HEK293 (cell line): Measurements from ENCODE around the gene PRKCE.

Experiments
- MEIS1 ChIP-seq: sonication (generic); formaldehyde crosslinking; IDR thresholded peaks from 2 replicates; pipeline ENCODE4 v1.8.1; 2022; ENCODE audit warnings: missing genetic modification reagents, mild to moderate bottlenecking, borderline replicate concordance
- SETDB1 ChIP-seq: IDR thresholded peaks from one replicate; pipeline ENCODE4 v1.6.1; 2017; ENCODE audit warnings: mild to moderate bottlenecking, low read length, moderate library complexity, mixed read lengths; ENCODE audit not compliant: insufficient read length
- ZNF140 ChIP-seq: fragments of 450-650 bp; formaldehyde crosslinking; IDR thresholded peaks from 2 replicates; pipeline ENCODE4 v1.5.1; 2016; ENCODE audit warnings: missing biosample characterization, missing genetic modification characterization
- ZNF274 ChIP-seq, 2 experiments: fragments of 200-500 bp in 1 of 2; fragments of 450-650 bp in 1 of 2; sonication (Bioruptor generic) in 1 of 2; formaldehyde crosslinking in 1 of 2; IDR thresholded peaks; 2 replicates each; pipeline versions ENCODE4 v1.5.1 to v1.6.1; 2014 to 2016; ENCODE audit warnings: borderline replicate concordance in 1 of 2, inconsistent platforms in 1 of 2, low read length in 1 of 2, missing biosample characterization in 1 of 2, missing genetic modification characterization in 1 of 2
- ZNF548 ChIP-seq: fragments of 450-650 bp; formaldehyde crosslinking; IDR thresholded peaks from 2 replicates; pipeline ENCODE4 v1.5.1; 2016; ENCODE audit warnings: missing biosample characterization, missing genetic modification characterization
- TF ChIP-seq, protein P1 (sequence below): fragments of 450-650 bp; formaldehyde crosslinking; IDR thresholded peaks from 2 replicates; pipeline ENCODE4 v1.5.1; 2016; ENCODE audit warnings: missing biosample characterization, missing genetic modification characterization
- TF ChIP-seq, protein P2 (sequence below): fragments of 450-650 bp; formaldehyde crosslinking; IDR thresholded peaks from 2 replicates; pipeline ENCODE4 v1.5.1; 2016; ENCODE audit warnings: missing biosample characterization, missing genetic modification characterization
- TF ChIP-seq, protein P3 (sequence below): fragments of 450-650 bp; formaldehyde crosslinking; IDR thresholded peaks from 2 replicates; pipeline ENCODE4 v1.5.1; 2016; ENCODE audit warnings: missing biosample characterization, missing genetic modification characterization
- TF ChIP-seq, protein P4 (sequence below): fragments of 450-650 bp; formaldehyde crosslinking; IDR thresholded peaks from 2 replicates; pipeline ENCODE4 v1.5.1; 2016; ENCODE audit warnings: missing biosample characterization, missing genetic modification characterization
- TF ChIP-seq, protein P5 (sequence below): fragments of 450-650 bp; formaldehyde crosslinking; IDR thresholded peaks from 2 replicates; pipeline ENCODE4 v1.5.1; 2016; ENCODE audit warnings: missing biosample characterization, missing genetic modification characterization
- TF ChIP-seq, protein P6 (sequence below): fragments of 450-650 bp; formaldehyde crosslinking; conservative IDR thresholded peaks from 2 replicates; pipeline ENCODE4 v1.5.1; 2016; ENCODE audit warnings: low read depth, missing biosample characterization, missing genetic modification characterization
- TF ChIP-seq, protein P7 (sequence below): fragments of 450-650 bp; formaldehyde crosslinking; IDR thresholded peaks from 2 replicates; pipeline ENCODE4 v1.5.1; 2017; ENCODE audit warnings: missing biosample characterization, missing genetic modification characterization

DNA sequence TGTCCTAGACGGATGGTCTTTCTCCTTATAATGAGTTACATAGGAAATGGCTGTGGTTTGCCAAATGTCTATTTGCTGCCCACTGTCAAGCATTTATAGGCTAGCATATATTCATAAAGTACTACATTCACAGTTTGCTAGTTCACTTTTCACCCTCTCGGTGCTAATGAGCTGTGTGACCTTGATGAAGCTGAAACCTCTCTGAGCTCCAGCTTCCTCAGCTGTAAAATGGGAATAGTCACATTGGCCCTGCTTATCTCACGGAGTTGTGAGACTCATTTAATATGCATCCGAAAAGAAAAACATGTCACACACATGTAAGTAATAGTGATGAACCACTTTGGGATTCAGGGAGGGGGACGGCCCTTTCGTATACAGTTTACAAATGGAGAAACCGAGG lies 17.0 kb downstream of the PRKCE start:
- TF ChIP-seq, protein P1, sequence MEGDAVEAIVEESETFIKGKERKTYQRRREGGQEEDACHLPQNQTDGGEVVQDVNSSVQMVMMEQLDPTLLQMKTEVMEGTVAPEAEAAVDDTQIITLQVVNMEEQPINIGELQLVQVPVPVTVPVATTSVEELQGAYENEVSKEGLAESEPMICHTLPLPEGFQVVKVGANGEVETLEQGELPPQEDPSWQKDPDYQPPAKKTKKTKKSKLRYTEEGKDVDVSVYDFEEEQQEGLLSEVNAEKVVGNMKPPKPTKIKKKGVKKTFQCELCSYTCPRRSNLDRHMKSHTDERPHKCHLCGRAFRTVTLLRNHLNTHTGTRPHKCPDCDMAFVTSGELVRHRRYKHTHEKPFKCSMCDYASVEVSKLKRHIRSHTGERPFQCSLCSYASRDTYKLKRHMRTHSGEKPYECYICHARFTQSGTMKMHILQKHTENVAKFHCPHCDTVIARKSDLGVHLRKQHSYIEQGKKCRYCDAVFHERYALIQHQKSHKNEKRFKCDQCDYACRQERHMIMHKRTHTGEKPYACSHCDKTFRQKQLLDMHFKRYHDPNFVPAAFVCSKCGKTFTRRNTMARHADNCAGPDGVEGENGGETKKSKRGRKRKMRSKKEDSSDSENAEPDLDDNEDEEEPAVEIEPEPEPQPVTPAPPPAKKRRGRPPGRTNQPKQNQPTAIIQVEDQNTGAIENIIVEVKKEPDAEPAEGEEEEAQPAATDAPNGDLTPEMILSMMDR, result no peak
- TF ChIP-seq, protein P2, sequence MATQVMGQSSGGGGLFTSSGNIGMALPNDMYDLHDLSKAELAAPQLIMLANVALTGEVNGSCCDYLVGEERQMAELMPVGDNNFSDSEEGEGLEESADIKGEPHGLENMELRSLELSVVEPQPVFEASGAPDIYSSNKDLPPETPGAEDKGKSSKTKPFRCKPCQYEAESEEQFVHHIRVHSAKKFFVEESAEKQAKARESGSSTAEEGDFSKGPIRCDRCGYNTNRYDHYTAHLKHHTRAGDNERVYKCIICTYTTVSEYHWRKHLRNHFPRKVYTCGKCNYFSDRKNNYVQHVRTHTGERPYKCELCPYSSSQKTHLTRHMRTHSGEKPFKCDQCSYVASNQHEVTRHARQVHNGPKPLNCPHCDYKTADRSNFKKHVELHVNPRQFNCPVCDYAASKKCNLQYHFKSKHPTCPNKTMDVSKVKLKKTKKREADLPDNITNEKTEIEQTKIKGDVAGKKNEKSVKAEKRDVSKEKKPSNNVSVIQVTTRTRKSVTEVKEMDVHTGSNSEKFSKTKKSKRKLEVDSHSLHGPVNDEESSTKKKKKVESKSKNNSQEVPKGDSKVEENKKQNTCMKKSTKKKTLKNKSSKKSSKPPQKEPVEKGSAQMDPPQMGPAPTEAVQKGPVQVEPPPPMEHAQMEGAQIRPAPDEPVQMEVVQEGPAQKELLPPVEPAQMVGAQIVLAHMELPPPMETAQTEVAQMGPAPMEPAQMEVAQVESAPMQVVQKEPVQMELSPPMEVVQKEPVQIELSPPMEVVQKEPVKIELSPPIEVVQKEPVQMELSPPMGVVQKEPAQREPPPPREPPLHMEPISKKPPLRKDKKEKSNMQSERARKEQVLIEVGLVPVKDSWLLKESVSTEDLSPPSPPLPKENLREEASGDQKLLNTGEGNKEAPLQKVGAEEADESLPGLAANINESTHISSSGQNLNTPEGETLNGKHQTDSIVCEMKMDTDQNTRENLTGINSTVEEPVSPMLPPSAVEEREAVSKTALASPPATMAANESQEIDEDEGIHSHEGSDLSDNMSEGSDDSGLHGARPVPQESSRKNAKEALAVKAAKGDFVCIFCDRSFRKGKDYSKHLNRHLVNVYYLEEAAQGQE (tag by site-specific recombination), result no peak
- TF ChIP-seq ZNF140 (tag by site-specific recombination) (no peak), ZNF548 (tag by site-specific recombination) (no peak), ZNF274 (IDR thresholded peaks at IDR 0.05; ENCODE audit: low read length) (no peak), ZNF274 (tag by site-specific recombination; IDR thresholded peaks at IDR 0.05; ENCODE audit: borderline replicate concordance) (no peak), SETDB1 (no peak), MEIS1 (no peak)
- TF ChIP-seq, protein P3, sequence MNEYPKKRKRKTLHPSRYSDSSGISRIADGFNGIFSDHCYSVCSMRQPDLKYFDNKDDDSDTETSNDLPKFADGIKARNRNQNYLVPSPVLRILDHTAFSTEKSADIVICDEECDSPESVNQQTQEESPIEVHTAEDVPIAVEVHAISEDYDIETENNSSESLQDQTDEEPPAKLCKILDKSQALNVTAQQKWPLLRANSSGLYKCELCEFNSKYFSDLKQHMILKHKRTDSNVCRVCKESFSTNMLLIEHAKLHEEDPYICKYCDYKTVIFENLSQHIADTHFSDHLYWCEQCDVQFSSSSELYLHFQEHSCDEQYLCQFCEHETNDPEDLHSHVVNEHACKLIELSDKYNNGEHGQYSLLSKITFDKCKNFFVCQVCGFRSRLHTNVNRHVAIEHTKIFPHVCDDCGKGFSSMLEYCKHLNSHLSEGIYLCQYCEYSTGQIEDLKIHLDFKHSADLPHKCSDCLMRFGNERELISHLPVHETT (tag by site-specific recombination), result no peak
- TF ChIP-seq, protein P4, sequence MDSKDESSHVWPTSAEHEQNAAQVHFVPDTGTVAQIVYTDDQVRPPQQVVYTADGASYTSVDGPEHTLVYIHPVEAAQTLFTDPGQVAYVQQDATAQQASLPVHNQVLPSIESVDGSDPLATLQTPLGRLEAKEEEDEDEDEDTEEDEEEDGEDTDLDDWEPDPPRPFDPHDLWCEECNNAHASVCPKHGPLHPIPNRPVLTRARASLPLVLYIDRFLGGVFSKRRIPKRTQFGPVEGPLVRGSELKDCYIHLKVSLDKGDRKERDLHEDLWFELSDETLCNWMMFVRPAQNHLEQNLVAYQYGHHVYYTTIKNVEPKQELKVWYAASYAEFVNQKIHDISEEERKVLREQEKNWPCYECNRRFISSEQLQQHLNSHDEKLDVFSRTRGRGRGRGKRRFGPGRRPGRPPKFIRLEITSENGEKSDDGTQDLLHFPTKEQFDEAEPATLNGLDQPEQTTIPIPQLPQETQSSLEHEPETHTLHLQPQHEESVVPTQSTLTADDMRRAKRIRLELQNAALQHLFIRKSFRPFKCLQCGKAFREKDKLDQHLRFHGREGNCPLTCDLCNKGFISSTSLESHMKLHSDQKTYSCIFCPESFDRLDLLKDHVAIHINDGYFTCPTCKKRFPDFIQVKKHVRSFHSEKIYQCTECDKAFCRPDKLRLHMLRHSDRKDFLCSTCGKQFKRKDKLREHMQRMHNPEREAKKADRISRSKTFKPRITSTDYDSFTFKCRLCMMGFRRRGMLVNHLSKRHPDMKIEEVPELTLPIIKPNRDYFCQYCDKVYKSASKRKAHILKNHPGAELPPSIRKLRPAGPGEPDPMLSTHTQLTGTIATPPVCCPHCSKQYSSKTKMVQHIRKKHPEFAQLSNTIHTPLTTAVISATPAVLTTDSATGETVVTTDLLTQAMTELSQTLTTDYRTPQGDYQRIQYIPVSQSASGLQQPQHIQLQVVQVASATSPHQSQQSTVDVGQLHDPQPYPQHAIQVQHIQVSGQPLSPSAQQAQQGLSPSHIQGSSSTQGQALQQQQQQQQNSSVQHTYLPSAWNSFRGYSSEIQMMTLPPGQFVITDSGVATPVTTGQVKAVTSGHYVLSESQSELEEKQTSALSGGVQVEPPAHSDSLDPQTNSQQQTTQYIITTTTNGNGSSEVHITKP, result no peak
- TF ChIP-seq, protein P5, sequence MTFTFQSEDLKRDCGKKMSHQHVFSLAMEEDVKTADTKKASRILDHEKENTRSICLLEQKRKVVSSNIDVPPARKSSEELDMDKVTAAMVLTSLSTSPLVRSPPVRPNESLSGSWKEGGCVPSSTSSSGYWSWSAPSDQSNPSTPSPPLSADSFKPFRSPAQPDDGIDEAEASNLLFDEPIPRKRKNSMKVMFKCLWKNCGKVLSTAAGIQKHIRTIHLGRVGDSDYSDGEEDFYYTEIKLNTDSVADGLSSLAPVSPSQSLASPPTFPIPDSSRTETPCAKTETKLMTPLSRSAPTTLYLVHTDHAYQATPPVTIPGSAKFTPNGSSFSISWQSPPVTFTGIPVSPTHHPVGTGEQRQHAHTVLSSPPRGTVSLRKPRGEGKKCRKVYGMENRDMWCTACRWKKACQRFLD (tag by site-specific recombination), result no peak
- TF ChIP-seq, protein P6, sequence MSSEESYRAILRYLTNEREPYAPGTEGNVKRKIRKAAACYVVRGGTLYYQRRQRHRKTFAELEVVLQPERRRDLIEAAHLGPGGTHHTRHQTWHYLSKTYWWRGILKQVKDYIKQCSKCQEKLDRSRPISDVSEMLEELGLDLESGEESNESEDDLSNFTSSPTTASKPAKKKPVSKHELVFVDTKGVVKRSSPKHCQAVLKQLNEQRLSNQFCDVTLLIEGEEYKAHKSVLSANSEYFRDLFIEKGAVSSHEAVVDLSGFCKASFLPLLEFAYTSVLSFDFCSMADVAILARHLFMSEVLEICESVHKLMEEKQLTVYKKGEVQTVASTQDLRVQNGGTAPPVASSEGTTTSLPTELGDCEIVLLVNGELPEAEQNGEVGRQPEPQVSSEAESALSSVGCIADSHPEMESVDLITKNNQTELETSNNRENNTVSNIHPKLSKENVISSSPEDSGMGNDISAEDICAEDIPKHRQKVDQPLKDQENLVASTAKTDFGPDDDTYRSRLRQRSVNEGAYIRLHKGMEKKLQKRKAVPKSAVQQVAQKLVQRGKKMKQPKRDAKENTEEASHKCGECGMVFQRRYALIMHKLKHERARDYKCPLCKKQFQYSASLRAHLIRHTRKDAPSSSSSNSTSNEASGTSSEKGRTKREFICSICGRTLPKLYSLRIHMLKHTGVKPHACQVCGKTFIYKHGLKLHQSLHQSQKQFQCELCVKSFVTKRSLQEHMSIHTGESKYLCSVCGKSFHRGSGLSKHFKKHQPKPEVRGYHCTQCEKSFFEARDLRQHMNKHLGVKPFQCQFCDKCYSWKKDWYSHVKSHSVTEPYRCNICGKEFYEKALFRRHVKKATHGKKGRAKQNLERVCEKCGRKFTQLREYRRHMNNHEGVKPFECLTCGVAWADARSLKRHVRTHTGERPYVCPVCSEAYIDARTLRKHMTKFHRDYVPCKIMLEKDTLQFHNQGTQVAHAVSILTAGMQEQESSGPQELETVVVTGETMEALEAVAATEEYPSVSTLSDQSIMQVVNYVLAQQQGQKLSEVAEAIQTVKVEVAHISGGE (tag by site-specific recombination), result no peak
- TF ChIP-seq, protein P7, sequence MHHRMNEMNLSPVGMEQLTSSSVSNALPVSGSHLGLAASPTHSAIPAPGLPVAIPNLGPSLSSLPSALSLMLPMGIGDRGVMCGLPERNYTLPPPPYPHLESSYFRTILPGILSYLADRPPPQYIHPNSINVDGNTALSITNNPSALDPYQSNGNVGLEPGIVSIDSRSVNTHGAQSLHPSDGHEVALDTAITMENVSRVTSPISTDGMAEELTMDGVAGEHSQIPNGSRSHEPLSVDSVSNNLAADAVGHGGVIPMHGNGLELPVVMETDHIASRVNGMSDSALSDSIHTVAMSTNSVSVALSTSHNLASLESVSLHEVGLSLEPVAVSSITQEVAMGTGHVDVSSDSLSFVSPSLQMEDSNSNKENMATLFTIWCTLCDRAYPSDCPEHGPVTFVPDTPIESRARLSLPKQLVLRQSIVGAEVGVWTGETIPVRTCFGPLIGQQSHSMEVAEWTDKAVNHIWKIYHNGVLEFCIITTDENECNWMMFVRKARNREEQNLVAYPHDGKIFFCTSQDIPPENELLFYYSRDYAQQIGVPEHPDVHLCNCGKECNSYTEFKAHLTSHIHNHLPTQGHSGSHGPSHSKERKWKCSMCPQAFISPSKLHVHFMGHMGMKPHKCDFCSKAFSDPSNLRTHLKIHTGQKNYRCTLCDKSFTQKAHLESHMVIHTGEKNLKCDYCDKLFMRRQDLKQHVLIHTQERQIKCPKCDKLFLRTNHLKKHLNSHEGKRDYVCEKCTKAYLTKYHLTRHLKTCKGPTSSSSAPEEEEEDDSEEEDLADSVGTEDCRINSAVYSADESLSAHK, result no peak
